Measurements from ENCODE around the gene VWDE. TPM values are rescaled to one million over a fixed set of nuclear protein-coding genes. Genes with fewer than 3 reads are reported as not detected.

The VWDE gene
- total and polyA plus RNA-seq, 10 of the 15 experiments (the other 5 are each of a cell fraction or from before 2014, with no cell fraction given), result 0.74 to 2.1 (median 1.3) TPM

GRCh38 chr7:12305502-12305901, 98.2 kb downstream of the VWDE start:
- FAIRE-seq (no peak), ATAC-seq (no peak), DNase-seq (ENCODE audit: low read depth, low spot score) (no peak)
- RAD21 ChIA-PET (ENCODE audit: unreplicated experiment), result no interaction called here
- H3K27ac ChIP-seq (ENCODE audit: control insufficient read depth, insufficient read depth), result no peak overlapping the region
- POLR2A ChIA-PET, result no interaction called here
- no peaks in the 10 kb centered on the region for H3K4me1 ChIP-seq (ENCODE audit: control insufficient read depth, insufficient read depth, low read length)
- H3K9me3 ChIP-seq (replicated peaks; ENCODE audit: control insufficient read depth, insufficient read depth, low read length), result no peaks in the 10 kb centered on the region
- BruUV-seq (replicated peaks), result no TSS peak
- no peaks in the 10 kb centered on the region for H3K79me2 ChIP-seq (ENCODE audit: control insufficient read depth, insufficient read depth, low read length)
- no peaks in the 10 kb centered on the region for H3K36me3 ChIP-seq (ENCODE audit: control insufficient read depth in 2 of 2, insufficient read depth in 2 of 2, low read length in 1 of 2)
- no peak overlapping the region for H2AFZ ChIP-seq (ENCODE audit: control insufficient read depth, low read depth, low read length)
- CTCF ChIA-PET, result no interaction called here
- H3K4me3 ChIP-seq, result no peak overlapping the region
- in situ Hi-C loops (cut with MboI) (no loop called here), intact Hi-C loops (cut with micrococcal nuclease; ENCODE audit: unreplicated experiment) (no loop called here)
- H3K27me3 ChIP-seq (replicated peaks in 1 of 2; ENCODE audit: control insufficient read depth in 2 of 2, insufficient read depth in 2 of 2, low read length in 1 of 2), result no peaks in the 10 kb centered on the region; a peak in 2 of 4 replicates
- SMC1A ChIA-PET (ENCODE audit: uncharacterized antibody, unreplicated experiment), result no interaction called here
- no peaks in the 10 kb centered on the region for H4K20me1 ChIP-seq (ENCODE audit: control insufficient read depth, insufficient read depth)
- no peak overlapping the region for H3K9ac ChIP-seq (ENCODE audit: control insufficient read depth, insufficient read depth, low read length)
- H3K4me2 ChIP-seq (ENCODE audit: control insufficient read depth, insufficient read depth), result no peak overlapping the region
- no peak for TF ChIP-seq IKZF2 (IDR thresholded peaks at IDR 0.05)
- no peak for TF ChIP-seq EED (IDR thresholded peaks at IDR 0.05; ENCODE audit: low read depth)
- no peak for TF ChIP-seq REST (IDR thresholded peaks at IDR 0.05; ENCODE audit: low read depth, low read length)
- TF ChIP-seq USF2 (IDR thresholded peaks at IDR 0.05; ENCODE audit: borderline replicate concordance, low read depth, low read length), result no peak
- no peak for TF ChIP-seq RELA (IDR thresholded peaks at IDR 0.05; ENCODE audit: borderline replicate concordance, partially characterized antibody)
- TF ChIP-seq MTA3 (IDR thresholded peaks at IDR 0.05; ENCODE audit: borderline replicate concordance, low read length), result no peak
- TF ChIP-seq IRF4 (IDR thresholded peaks at IDR 0.05; ENCODE audit: low read depth, low read length), result no peak
- TF ChIP-seq MEF2A (IDR thresholded peaks at IDR 0.05; ENCODE audit: insufficient read depth, low read depth, low read length), result no peak
- no peak for TF ChIP-seq CREM (IDR thresholded peaks at IDR 0.05; ENCODE audit: low read depth)
- no peak for TF ChIP-seq SMAD1 (IDR thresholded peaks at IDR 0.05; ENCODE audit: low read depth, partially characterized antibody)
- no peak for TF ChIP-seq ZNF217 (IDR thresholded peaks at IDR 0.05)
- TF ChIP-seq KDM1A (IDR thresholded peaks at IDR 0.05; ENCODE audit: borderline replicate concordance), result no peak
- TF ChIP-seq NFXL1 (IDR thresholded peaks at IDR 0.05; ENCODE audit: borderline replicate concordance), result no peak
- no peak for TF ChIP-seq RELB (IDR thresholded peaks at IDR 0.05; ENCODE audit: low read depth)
- TF ChIP-seq ZNF384 (IDR thresholded peaks at IDR 0.05; ENCODE audit: borderline replicate concordance, low read depth, low read length), result no peak
- TF ChIP-seq IRF5 (IDR thresholded peaks at IDR 0.05; ENCODE audit: borderline replicate concordance), result no peak

All from GM12878 (cell line).